ACC112 (cell line): ENCODE measurements around the gene ABCA1.
"Not testable (repeated sequence)": the region's sequence is repeated elsewhere in the genome, so short reads cannot be mapped to it uniquely, and the experiment has no call there.

Experiments
- H2AFZ ChIP-seq: fragments of 200-600 bp; sonication (generic); one replicate; pipeline ENCODE4 v1.6.0; 2017; ENCODE audit warnings: antibody characterized with exemption, low read length; ENCODE audit not compliant: unreplicated experiment
- H3K27ac ChIP-seq: fragments of 200-600 bp; sonication (generic); 2 replicates; pipeline ENCODE4 v1.5.1; 2014; ENCODE audit warnings: low read depth, mild to moderate bottlenecking, antibody characterized with exemption, low read length, moderate library complexity
- H3K27me3 ChIP-seq: fragments of 200-600 bp; sonication (generic); 2 replicates; pipeline ENCODE4 v1.6.1; 2014; ENCODE audit warnings: mild to moderate bottlenecking, antibody characterized with exemption, low read length, moderate library complexity, mixed read lengths; ENCODE audit not compliant: insufficient read depth
- H3K36me3 ChIP-seq: fragments of 200-600 bp; sonication (generic); 2 replicates; pipeline ENCODE4 v1.6.1; 2016; ENCODE audit warnings: mild to moderate bottlenecking, antibody characterized with exemption, low read length, moderate library complexity, mixed read lengths; ENCODE audit not compliant: insufficient read depth
- H3K4me1 ChIP-seq: fragments of 200-600 bp; sonication (generic); one replicate; pipeline ENCODE4 v1.6.1; 2016; ENCODE audit warnings: low read length, mixed read lengths; ENCODE audit not compliant: insufficient read depth, unreplicated experiment, control insufficient read depth
- H3K4me3 ChIP-seq: fragments of 200-600 bp; sonication (generic); 2 replicates; pipeline ENCODE4 v1.5.1; 2014; ENCODE audit warnings: mild to moderate bottlenecking, low read depth, low read length
- H3K79me2 ChIP-seq: fragments of 200-600 bp; sonication (generic); one replicate; pipeline ENCODE4 v1.6.0; 2016; ENCODE audit warnings: low read length; ENCODE audit not compliant: control insufficient read depth, unreplicated experiment, insufficient read depth

Gene ABCA1, protein sequence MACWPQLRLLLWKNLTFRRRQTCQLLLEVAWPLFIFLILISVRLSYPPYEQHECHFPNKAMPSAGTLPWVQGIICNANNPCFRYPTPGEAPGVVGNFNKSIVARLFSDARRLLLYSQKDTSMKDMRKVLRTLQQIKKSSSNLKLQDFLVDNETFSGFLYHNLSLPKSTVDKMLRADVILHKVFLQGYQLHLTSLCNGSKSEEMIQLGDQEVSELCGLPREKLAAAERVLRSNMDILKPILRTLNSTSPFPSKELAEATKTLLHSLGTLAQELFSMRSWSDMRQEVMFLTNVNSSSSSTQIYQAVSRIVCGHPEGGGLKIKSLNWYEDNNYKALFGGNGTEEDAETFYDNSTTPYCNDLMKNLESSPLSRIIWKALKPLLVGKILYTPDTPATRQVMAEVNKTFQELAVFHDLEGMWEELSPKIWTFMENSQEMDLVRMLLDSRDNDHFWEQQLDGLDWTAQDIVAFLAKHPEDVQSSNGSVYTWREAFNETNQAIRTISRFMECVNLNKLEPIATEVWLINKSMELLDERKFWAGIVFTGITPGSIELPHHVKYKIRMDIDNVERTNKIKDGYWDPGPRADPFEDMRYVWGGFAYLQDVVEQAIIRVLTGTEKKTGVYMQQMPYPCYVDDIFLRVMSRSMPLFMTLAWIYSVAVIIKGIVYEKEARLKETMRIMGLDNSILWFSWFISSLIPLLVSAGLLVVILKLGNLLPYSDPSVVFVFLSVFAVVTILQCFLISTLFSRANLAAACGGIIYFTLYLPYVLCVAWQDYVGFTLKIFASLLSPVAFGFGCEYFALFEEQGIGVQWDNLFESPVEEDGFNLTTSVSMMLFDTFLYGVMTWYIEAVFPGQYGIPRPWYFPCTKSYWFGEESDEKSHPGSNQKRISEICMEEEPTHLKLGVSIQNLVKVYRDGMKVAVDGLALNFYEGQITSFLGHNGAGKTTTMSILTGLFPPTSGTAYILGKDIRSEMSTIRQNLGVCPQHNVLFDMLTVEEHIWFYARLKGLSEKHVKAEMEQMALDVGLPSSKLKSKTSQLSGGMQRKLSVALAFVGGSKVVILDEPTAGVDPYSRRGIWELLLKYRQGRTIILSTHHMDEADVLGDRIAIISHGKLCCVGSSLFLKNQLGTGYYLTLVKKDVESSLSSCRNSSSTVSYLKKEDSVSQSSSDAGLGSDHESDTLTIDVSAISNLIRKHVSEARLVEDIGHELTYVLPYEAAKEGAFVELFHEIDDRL (N-terminal part only)

DNA sequence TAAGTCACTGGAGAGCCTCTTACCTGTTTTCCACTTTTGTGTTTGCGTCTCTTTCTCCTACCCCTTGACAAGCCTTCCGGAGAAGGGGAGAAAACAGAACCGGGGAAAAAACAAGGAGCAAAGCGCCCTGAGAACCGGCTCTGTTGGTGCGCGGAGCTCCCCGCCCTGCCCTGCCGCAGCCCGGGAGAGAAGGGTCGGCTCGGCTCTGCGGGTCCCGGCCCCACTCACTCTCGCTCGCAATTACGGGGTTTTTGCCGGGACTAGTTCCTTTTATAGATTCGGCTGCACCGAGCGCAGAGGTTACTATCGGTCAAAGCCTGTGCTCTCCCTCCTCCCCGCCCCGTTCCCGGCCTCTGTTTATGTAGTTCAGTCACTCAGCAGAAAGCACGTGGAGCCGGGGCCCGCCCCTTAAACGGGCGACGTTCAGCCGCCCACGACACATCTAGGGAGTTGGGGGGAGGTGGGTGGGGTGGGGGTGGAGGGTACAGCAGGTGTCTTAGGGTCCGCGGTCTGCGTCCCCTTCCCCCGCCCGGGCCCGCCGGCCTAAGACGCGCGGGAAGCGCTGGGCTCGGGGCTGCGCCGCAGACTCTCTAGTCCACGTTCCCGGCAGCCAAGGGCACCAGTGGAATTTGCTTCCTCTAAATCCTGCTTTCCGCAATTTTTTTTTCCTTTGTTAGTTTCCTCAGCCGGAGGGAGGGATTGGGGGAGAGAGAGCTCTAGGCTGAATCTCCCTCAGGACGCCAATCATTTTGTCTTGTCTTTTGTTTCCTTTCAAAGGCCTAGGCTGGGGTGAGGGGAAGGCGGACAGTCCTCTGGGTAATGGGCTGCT is at the start of gene ABCA1:
ABCA1 (minus strand) TSS at position 244 of the 829 bp plus-strand sequence. CDS start 24,476 bp downstream, outside the sequence.
- H3K79me2 ChIP-seq: peaks cover 23% of the 10 kb centered on the region
- peaks cover 20% of the 10 kb centered on the region for H3K4me1 ChIP-seq
- peak within 1 kb of the TSS; percentile 82 for H3K4me3 ChIP-seq
- peak within 1 kb of the TSS; percentile 39; the same call in 1 of the 2 replicates for H3K27ac ChIP-seq
- no peaks in the 10 kb centered on the region for H3K27me3 ChIP-seq
- no peaks in the 10 kb centered on the region for H3K36me3 ChIP-seq
- H2AFZ ChIP-seq: peak within 1 kb of the TSS; percentile 56

DNA sequence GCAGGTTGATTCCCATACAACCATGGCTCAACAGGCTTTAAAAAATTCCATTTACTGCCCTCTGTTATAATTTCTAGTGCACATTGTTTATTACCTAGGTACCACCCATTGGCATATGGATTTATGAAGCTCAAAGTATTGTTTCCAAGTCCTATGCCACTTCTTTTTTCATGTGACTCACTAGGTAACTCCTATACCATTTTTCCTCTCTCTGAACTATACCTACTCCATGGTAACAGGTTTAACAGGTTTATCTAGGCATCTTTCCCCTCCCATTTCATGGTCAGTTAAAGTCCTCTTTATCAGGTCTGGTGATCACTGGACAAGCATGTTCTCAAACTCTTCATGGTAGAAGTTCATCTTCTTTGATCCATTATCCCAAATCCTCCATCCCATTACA is 49.6 kb upstream of the ABCA1 start:
- Histone ChIP-seq H3K4me3 (no peak overlapping the region), H2AFZ (no peak overlapping the region), H3K79me2 (no peaks in the 10 kb centered on the region), H3K27ac (no peak overlapping the region), H3K27me3 (no peaks in the 10 kb centered on the region), H3K4me1 (no peaks in the 10 kb centered on the region), H3K36me3 (no peaks in the 10 kb centered on the region)

DNA sequence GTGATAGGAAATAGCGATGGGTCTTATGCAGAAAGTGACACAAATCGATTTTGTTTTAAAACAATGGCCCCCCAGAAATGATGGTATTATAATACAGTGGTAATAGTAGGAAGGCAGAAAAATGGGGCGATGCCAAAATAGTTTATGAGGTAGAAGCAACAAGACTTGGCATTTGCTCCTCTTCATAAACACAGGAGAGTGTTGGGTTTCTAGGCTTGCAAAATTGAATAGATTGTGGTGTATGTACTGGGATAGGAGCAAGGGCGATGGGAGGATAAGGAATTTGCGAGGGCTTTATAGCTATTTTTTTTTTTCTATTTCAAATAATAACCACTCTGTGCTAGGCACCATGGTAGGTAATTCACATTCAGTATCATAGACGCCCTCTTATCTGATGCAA is 49.2 kb upstream of the ABCA1 start:
- Histone ChIP-seq H3K4me3 (no peak overlapping the region), H3K27me3 (no peaks in the 10 kb centered on the region), H3K79me2 (no peaks in the 10 kb centered on the region), H3K27ac (no peak overlapping the region), H3K36me3 (no peaks in the 10 kb centered on the region), H3K4me1 (no peaks in the 10 kb centered on the region), H2AFZ (no peak overlapping the region)

DNA sequence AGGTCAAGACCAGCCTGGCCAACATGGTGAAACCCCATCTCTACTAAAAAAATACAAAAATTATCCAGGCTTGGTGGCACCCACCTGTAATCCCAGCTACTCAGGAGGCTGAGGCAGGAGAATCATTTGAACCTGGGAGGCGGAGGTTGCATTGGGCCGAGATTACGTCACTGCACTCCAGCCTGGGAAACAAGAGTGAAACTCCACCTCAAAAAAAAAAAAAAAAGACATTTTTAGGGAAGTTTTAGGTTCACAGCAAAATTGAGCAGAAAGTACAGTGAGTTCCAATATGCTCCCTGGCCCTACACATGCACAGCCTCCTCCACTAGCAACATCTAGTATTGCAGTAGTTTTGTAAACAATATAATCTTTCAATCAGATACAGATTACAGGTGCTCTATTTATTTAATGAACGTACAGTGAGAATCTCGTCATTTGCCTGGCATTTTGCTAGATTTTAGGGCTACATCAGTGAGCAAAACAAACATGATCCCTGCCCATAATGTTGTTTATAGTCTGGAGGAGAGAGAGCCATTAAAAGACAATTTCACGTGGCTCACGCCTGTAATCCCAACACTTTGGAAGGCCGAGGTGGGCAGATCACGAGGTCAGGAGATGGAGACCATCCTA is 48.1 kb upstream of the ABCA1 start:
- not testable (repeated sequence) for H3K27ac ChIP-seq

GRCh38 chr9:104974053-104974962 is 46.4 kb upstream of the ABCA1 start:
- Histone ChIP-seq H3K36me3 (no peaks in the 10 kb centered on the region), H2AFZ (no peak overlapping the region), H3K4me3 (no peak overlapping the region), H3K27ac (no peak overlapping the region), H3K27me3 (no peaks in the 10 kb centered on the region), H3K79me2 (no peaks in the 10 kb centered on the region), H3K4me1 (peaks cover 6% of the 10 kb centered on the region)

More for the DNA sequence above, 48.1 kb upstream of the ABCA1 start:
- not testable (repeated sequence) for H3K36me3 ChIP-seq, H3K27me3 ChIP-seq, H2AFZ ChIP-seq, H3K4me3 ChIP-seq, H3K4me1 ChIP-seq, H3K79me2 ChIP-seq

GRCh38 chr9:104972242-104972866 is 44.4 kb upstream of the ABCA1 start:
- Histone ChIP-seq H3K27ac (no peak overlapping the region), H3K4me1 (peaks cover 12% of the 10 kb centered on the region), H3K79me2 (no peaks in the 10 kb centered on the region), H3K36me3 (no peaks in the 10 kb centered on the region), H2AFZ (no peak overlapping the region), H3K4me3 (no peak overlapping the region), H3K27me3 (no peaks in the 10 kb centered on the region)

- no peaks in the 10 kb centered on the region for H3K27me3 ChIP-seq
- no peak overlapping the region for H3K4me3 ChIP-seq
- H3K36me3 ChIP-seq: no peaks in the 10 kb centered on the region
- no peak overlapping the region for H2AFZ ChIP-seq
- no peaks in the 10 kb centered on the region for H3K79me2 ChIP-seq
- peaks cover 12% of the 10 kb centered on the region for H3K4me1 ChIP-seq
- H3K27ac ChIP-seq: no peak overlapping the region
Observed at GRCh38 chr9:104971511-104971910, 43.6 kb upstream of the ABCA1 start.

DNA sequence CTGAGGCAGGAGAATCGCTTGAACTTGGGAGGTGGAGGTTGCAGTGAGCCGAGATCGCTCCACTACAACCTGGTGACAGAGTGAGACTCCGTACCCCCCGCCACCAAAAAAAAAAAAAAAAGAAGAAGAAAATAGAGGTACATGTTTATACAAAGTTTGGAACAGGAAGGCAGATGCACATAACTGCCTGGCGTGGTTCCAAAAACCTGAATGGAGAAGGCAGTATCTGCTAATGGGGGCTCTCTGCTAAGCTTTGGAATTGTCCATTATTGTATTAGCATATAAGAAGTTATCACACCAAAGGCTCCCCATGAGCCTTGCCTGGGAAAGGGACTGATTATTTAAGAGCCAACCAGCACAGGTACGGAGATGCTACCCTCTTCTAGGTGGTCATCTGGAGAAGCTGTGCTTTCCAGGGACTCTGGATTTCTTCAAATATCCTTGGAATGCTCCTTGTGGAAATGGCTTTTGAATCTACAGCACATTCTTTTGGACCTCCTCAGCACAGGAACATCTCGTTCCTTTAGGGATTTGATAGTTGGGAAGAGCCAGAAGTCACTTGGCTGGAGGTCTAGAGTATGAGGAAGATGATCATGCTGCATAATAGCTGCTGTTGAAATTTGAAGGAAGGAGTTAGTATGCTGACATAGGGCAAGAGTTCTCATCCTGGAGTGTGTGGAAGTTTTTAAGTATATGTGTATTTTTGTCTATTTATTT is 42.5 kb upstream of the ABCA1 start:
- H3K27ac ChIP-seq: no peak overlapping the region
- H3K27me3 ChIP-seq: no peaks in the 10 kb centered on the region
- peaks cover 12% of the 10 kb centered on the region for H3K4me1 ChIP-seq
- no peak overlapping the region for H2AFZ ChIP-seq
- no peaks in the 10 kb centered on the region for H3K36me3 ChIP-seq
- H3K4me3 ChIP-seq: no peak overlapping the region
- H3K79me2 ChIP-seq: no peaks in the 10 kb centered on the region
